Lower lobe of right lung (tissue), 2 donors: ENCODE data around the gene JMJD1C. TPM values are rescaled to one million over a fixed set of nuclear protein-coding genes. Genes with fewer than 3 reads are reported as not detected.
"Not testable (repeated sequence)": the region's sequence is repeated elsewhere in the genome, so short reads cannot be mapped to it uniquely, and the experiment has no call there.

Source experiments
- ATAC-seq, 2 donors: fragments of 200-7000 bp; cut with Tn5 transposase; one replicate each; pipeline ENCODE4 v1.9.1; 2020 to 2022; ENCODE audit warnings: mild to moderate bottlenecking in 2 of 2, moderate library complexity in 2 of 2
- DNase-seq: peaks from one replicate; pipeline ENCODE4 v3.0.0-alpha.2; 2020
- H3K27ac ChIP-seq: fragments of 200-600 bp; one replicate; pipeline ENCODE4 v1.8.0; 2022
- H3K27me3 ChIP-seq: fragments of 200-600 bp; one replicate; pipeline ENCODE4 v1.8.0; 2022; ENCODE audit warnings: low read depth
- H3K36me3 ChIP-seq: fragments of 200-600 bp; one replicate; pipeline ENCODE4 v1.8.0; 2022; ENCODE audit warnings: mild to moderate bottlenecking
- H3K4me1 ChIP-seq: fragments of 200-600 bp; one replicate; pipeline ENCODE4 v1.8.0; 2022
- H3K4me3 ChIP-seq: fragments of 200-600 bp; one replicate; pipeline ENCODE4 v1.8.0; 2022; ENCODE audit warnings: mild to moderate bottlenecking
- H3K9me3 ChIP-seq: fragments of 200-600 bp; one replicate; pipeline ENCODE4 v1.8.0; 2022
- CTCF ChIP-seq: fragments of 200-600 bp; IDR thresholded peaks from one replicate; pipeline ENCODE4 v1.8.0; 2022; ENCODE audit warnings: antibody characterized with exemption, mild to moderate bottlenecking
- intact Hi-C: fragments of 100-400 bp; cut with DNase I; formaldehyde crosslinking; loops from one replicate; pipeline ENCODE4 v1.11.0; 2022
- total RNA-seq: library from RNA; stranded (reverse); fragmentation: NEBNext Ultra II Directional; extraction: Animal tissue kit (Norgen Biotek cat#: 25700); gene quantifications from one replicate; pipeline ENCODE4 v1.2.1, GENCODE V29; 2021
- donor health status: DM: no; HTN: yes; CAD: no; lungs with severe emphysema.

The JMJD1C gene
- total RNA-seq, 1 donor from 2014 or later = 100.0 TPM

DNA sequence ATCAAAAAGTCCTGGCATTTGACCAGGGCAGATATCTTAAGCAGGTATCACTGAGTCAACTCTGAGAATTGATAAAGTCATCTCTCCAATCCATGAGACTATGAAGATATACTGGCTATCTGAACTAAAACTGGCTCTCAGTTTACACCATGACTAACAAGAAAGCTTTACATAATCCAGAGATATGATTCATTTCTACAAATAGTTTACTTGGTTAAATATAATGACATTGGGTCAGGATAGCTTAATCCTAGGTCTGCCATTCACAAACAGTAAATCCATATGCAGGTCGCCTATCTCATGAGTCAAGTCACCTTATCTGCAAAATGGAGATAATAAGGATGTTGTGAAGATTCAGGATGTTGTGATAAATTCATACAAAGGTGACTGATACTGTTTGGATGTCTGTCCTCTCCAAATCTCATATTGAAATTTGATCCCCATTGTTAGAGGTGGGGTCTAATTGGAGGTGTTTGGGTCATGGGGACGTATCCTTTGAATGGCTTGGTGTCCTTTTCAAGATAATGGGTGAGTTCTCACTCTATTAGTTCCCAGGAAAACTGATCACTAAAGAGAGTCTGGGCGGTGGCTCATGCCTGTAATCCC is 117.4 kb downstream of the JMJD1C start:
- no peak for ATAC-seq
- Histone ChIP-seq H3K27ac (no peak overlapping the region), H3K36me3 (no peaks in the 10 kb centered on the region), H3K4me3 (no peak overlapping the region), H3K4me1 (no peaks in the 10 kb centered on the region), H3K27me3 (no peaks in the 10 kb centered on the region), H3K9me3 (no peaks in the 10 kb centered on the region)
- intact Hi-C loops = no loop called here
- DNase-seq = no peak
- no peak for TF ChIP-seq CTCF

- no peaks in the 10 kb centered on the region for H3K36me3 ChIP-seq
- no peak overlapping the region for H3K4me3 ChIP-seq
- intact Hi-C loops = no loop called here
- H3K27ac ChIP-seq = no peak overlapping the region
- H3K4me1 ChIP-seq = no peaks in the 10 kb centered on the region
- H3K9me3 ChIP-seq = no peaks in the 10 kb centered on the region
- DNase-seq (no peak), ATAC-seq (no peak)
- no peak for TF ChIP-seq CTCF
- no peaks in the 10 kb centered on the region for H3K27me3 ChIP-seq
Observed at GRCh38 chr10:63346015-63346441, 119.7 kb downstream of the JMJD1C start.

GRCh38 chr10:63344269-63344668 is 121.5 kb downstream of the JMJD1C start:
- H3K36me3 ChIP-seq = no peaks in the 10 kb centered on the region
- H3K9me3 ChIP-seq = no peaks in the 10 kb centered on the region
- H3K4me3 ChIP-seq = no peak overlapping the region
- ATAC-seq = no peak
- intact Hi-C loops = no loop called here
- TF ChIP-seq CTCF = no peak
- no peak overlapping the region for H3K27ac ChIP-seq
- DNase-seq = no peak
- no peaks in the 10 kb centered on the region for H3K4me1 ChIP-seq
- no peaks in the 10 kb centered on the region for H3K27me3 ChIP-seq

GRCh38 chr10:63343476-63343875 is 122.3 kb downstream of the JMJD1C start:
- ATAC-seq = no peak
- TF ChIP-seq CTCF = no peak
- Histone ChIP-seq H3K4me1 (no peaks in the 10 kb centered on the region), H3K4me3 (no peak overlapping the region), H3K9me3 (no peaks in the 10 kb centered on the region), H3K27me3 (no peaks in the 10 kb centered on the region), H3K36me3 (no peaks in the 10 kb centered on the region), H3K27ac (no peak overlapping the region)
- intact Hi-C loops = no loop called here
- DNase-seq = no peak

- H3K36me3 ChIP-seq, H3K27ac ChIP-seq, H3K9me3 ChIP-seq, DNase-seq, H3K27me3 ChIP-seq, H3K4me3 ChIP-seq, H3K4me1 ChIP-seq, ATAC-seq, intact Hi-C loops: not testable (repeated sequence)
Observed at GRCh38 chr10:63339640-63340039, 126.1 kb downstream of the JMJD1C start.

GRCh38 chr10:63337455-63338251 is 128.1 kb downstream of the JMJD1C start:
- intact Hi-C loops = no loop called here
- no peaks in the 10 kb centered on the region for H3K4me1 ChIP-seq

More at GRCh38 chr10:63337455-63338251, 128.1 kb downstream of the JMJD1C start:
- Histone ChIP-seq H3K27me3 (no peaks in the 10 kb centered on the region), H3K27ac (no peak overlapping the region), H3K36me3 (no peaks in the 10 kb centered on the region), H3K9me3 (no peaks in the 10 kb centered on the region), H3K4me3 (no peak overlapping the region)
- no peak for TF ChIP-seq CTCF
- no peak for DNase-seq
- no peak for ATAC-seq
